ENCODE data around the gene TAOK1.

GRCh38 chr17:29562615-29563014, 172.5 kb downstream of the TAOK1 start:
- TF ChIP-seq CTCF (IDR thresholded peaks at IDR 0.05; ENCODE audit: low read depth, low read length, missing input control) = no peak
- TF ChIP-seq, protein P1, sequence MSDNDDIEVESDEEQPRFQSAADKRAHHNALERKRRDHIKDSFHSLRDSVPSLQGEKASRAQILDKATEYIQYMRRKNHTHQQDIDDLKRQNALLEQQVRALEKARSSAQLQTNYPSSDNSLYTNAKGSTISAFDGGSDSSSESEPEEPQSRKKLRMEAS (IDR thresholded peaks at IDR 0.05) = no peak
- TF ChIP-seq, protein P2, sequence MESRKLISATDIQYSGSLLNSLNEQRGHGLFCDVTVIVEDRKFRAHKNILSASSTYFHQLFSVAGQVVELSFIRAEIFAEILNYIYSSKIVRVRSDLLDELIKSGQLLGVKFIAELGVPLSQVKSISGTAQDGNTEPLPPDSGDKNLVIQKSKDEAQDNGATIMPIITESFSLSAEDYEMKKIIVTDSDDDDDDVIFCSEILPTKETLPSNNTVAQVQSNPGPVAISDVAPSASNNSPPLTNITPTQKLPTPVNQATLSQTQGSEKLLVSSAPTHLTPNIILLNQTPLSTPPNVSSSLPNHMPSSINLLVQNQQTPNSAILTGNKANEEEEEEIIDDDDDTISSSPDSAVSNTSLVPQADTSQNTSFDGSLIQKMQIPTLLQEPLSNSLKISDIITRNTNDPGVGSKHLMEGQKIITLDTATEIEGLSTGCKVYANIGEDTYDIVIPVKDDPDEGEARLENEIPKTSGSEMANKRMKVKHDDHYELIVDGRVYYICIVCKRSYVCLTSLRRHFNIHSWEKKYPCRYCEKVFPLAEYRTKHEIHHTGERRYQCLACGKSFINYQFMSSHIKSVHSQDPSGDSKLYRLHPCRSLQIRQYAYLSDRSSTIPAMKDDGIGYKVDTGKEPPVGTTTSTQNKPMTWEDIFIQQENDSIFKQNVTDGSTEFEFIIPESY (IDR thresholded peaks at IDR 0.05) = no peak
- no peak for TF ChIP-seq SP1 (IDR thresholded peaks at IDR 0.05)
- TF ChIP-seq FOXA1 (IDR thresholded peaks at IDR 0.05) = no peak
- TF ChIP-seq YY1 (IDR thresholded peaks at IDR 0.05) = no peak
- TF ChIP-seq, protein P3, sequence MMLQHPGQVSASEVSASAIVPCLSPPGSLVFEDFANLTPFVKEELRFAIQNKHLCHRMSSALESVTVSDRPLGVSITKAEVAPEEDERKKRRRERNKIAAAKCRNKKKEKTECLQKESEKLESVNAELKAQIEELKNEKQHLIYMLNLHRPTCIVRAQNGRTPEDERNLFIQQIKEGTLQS (IDR thresholded peaks at IDR 0.05) = no peak
- TF ChIP-seq RAD21 (IDR thresholded peaks at IDR 0.05) = no peak
- no peak for TF ChIP-seq TAF1 (conservative IDR thresholded peaks at IDR 0.05)
- no peak for TF ChIP-seq RXRA (IDR thresholded peaks at IDR 0.05)
- no peak for TF ChIP-seq REST (IDR thresholded peaks at IDR 0.05)
- TF ChIP-seq GABPA (IDR thresholded peaks at IDR 0.05 in 1 of 2, conservative IDR thresholded peaks at IDR 0.05 in 1 of 2) = no peak

All from liver (tissue), 3 donors.